Measurements from ENCODE around the gene CDK3. TPM values are rescaled to one million over a fixed set of nuclear protein-coding genes. Genes with fewer than 3 reads are reported as not detected.

The CDK3 gene
- total and polyA plus RNA-seq, 9 of the 15 experiments (the other 6 are each of a cell fraction or from before 2014, with no cell fraction given) = 0.55 to 8.2 (median 4.7) TPM

GRCh38 chr17:76039121-76039520 is 38.5 kb downstream of the CDK3 start (continued):
- no peak for TF ChIP-seq ZNF740 (CRISPR knock-in tag; IDR thresholded peaks at IDR 0.05)
- no peak for TF ChIP-seq ZNF740 (tag; IDR thresholded peaks at IDR 0.05)
- TF ChIP-seq PBX2 (CRISPR knock-in tag; IDR thresholded peaks at IDR 0.05; ENCODE audit: low read depth) = no peak
- TF ChIP-seq PBX2 (tag; conservative IDR thresholded peaks at IDR 0.05; ENCODE audit: low read depth) = peak; percentile 47
- no peak for TF ChIP-seq ZBTB49 (CRISPR knock-in tag; IDR thresholded peaks at IDR 0.05; ENCODE audit: borderline replicate concordance)
- no peak for TF ChIP-seq THRA (IDR thresholded peaks at IDR 0.05)

Measured in K562 (cell line).